ENCODE results near the gene ERG28. TPM values are rescaled to one million over a fixed set of nuclear protein-coding genes. Genes with fewer than 3 reads are reported as not detected.

Gene ERG28
- total and polyA plus RNA-seq, 10 of the 15 experiments (the other 5 are each of a cell fraction or from before 2014, with no cell fraction given): 15.2 to 67.0 (median 48.1) TPM

DNA sequence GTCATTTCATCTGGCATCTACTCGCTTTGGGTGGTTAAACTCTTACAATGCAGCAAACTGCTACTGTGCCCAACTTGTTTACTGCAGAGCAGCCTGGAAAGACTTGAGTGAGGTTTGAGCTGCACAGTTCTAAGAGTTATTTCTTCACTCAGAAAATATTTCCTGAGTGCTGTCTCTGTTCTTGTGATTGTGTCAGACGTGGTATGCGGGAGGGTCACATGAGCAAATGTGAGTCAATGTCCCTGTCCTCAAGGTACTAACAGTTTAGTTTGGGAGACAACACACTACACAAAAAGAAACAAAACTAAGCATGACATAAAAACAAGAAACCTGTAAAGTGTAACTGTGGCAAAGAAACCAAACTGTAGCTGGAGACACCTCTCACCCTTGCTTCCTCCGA, 49.8 kb downstream of the ERG28 start:
- intact Hi-C loops (cut with micrococcal nuclease; ENCODE audit: unreplicated experiment) (no loop called here), in situ Hi-C loops (cut with MboI) (no loop called here)
- Histone ChIP-seq H3K9ac (ENCODE audit: control insufficient read depth, insufficient read depth, low read length) (no peak overlapping the region), H3K36me3 (ENCODE audit: control insufficient read depth in 2 of 2, insufficient read depth in 2 of 2, low read length in 1 of 2) (no peaks in the 10 kb centered on the region), H3K79me2 (ENCODE audit: control insufficient read depth, insufficient read depth, low read length) (no peaks in the 10 kb centered on the region), H3K4me3 (no peak overlapping the region), H3K9me3 (replicated peaks; ENCODE audit: control insufficient read depth, insufficient read depth, low read length) (peaks cover 15% of the 10 kb centered on the region), H3K4me2 (ENCODE audit: control insufficient read depth, insufficient read depth) (no peak overlapping the region), H3K4me1 (ENCODE audit: control insufficient read depth, insufficient read depth, low read length) (no peaks in the 10 kb centered on the region), H4K20me1 (ENCODE audit: control insufficient read depth, insufficient read depth) (no peaks in the 10 kb centered on the region), H3K27me3 (replicated peaks in 1 of 2; ENCODE audit: control insufficient read depth in 2 of 2, insufficient read depth in 2 of 2, low read length in 1 of 2) (no peaks in the 10 kb centered on the region), H2AFZ (ENCODE audit: control insufficient read depth, low read depth, low read length) (no peak overlapping the region), H3K27ac (ENCODE audit: control insufficient read depth, insufficient read depth) (no peak overlapping the region)
- FAIRE-seq (no peak), DNase-seq (ENCODE audit: low read depth, low spot score) (no peak), ATAC-seq (no peak)
- CTCF ChIA-PET: interaction anchor here (1.4 to 2.4 kb wide), 3 partner anchors 12 to 44 kb away, joined by 6 to 9 read pairs (median 7); no protein-coding TSS in a partner anchor
- no peak for TF ChIP-seq SIN3A (IDR thresholded peaks at IDR 0.05; ENCODE audit: low read depth, low read length)
- TF ChIP-seq ELK1 (IDR thresholded peaks at IDR 0.05; ENCODE audit: low read depth, low read length): no peak
- no peak for TF ChIP-seq SMC3 (IDR thresholded peaks at IDR 0.05; ENCODE audit: borderline replicate concordance, low read length)
- TF ChIP-seq GABPA (IDR thresholded peaks at IDR 0.05; ENCODE audit: low read depth): no peak
- TF ChIP-seq, protein P1, sequence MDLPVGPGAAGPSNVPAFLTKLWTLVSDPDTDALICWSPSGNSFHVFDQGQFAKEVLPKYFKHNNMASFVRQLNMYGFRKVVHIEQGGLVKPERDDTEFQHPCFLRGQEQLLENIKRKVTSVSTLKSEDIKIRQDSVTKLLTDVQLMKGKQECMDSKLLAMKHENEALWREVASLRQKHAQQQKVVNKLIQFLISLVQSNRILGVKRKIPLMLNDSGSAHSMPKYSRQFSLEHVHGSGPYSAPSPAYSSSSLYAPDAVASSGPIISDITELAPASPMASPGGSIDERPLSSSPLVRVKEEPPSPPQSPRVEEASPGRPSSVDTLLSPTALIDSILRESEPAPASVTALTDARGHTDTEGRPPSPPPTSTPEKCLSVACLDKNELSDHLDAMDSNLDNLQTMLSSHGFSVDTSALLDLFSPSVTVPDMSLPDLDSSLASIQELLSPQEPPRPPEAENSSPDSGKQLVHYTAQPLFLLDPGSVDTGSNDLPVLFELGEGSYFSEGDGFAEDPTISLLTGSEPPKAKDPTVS (IDR thresholded peaks at IDR 0.05; ENCODE audit: low read depth, low read length): no peak
- no peak for TF ChIP-seq EGR1 (IDR thresholded peaks at IDR 0.05; ENCODE audit: borderline replicate concordance in 1 of 2, low read depth in 2 of 2, low read length in 2 of 2)
- TF ChIP-seq, protein P2, sequence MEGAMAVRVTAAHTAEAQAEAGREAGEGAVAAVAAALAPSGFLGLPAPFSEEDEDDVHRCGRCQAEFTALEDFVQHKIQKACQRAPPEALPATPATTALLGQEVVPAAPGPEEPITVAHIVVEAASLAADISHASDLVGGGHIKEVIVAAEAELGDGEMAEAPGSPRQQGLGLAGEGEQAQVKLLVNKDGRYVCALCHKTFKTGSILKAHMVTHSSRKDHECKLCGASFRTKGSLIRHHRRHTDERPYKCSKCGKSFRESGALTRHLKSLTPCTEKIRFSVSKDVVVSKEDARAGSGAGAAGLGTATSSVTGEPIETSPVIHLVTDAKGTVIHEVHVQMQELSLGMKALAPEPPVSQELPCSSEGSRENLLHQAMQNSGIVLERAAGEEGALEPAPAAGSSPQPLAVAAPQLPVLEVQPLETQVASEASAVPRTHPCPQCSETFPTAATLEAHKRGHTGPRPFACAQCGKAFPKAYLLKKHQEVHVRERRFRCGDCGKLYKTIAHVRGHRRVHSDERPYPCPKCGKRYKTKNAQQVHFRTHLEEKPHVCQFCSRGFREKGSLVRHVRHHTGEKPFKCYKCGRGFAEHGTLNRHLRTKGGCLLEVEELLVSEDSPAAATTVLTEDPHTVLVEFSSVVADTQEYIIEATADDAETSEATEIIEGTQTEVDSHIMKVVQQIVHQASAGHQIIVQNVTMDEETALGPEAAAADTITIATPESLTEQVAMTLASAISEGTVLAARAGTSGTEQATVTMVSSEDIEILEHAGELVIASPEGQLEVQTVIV (IDR thresholded peaks at IDR 0.05; ENCODE audit: borderline replicate concordance, partially characterized antibody): no peak
- TF ChIP-seq TAF1 (IDR thresholded peaks at IDR 0.05; ENCODE audit: borderline replicate concordance, low read depth, low read length): no peak
- no peak for TF ChIP-seq CHD2 (IDR thresholded peaks at IDR 0.05; ENCODE audit: borderline replicate concordance, low read depth, low read length)
- TF ChIP-seq, protein P3, sequence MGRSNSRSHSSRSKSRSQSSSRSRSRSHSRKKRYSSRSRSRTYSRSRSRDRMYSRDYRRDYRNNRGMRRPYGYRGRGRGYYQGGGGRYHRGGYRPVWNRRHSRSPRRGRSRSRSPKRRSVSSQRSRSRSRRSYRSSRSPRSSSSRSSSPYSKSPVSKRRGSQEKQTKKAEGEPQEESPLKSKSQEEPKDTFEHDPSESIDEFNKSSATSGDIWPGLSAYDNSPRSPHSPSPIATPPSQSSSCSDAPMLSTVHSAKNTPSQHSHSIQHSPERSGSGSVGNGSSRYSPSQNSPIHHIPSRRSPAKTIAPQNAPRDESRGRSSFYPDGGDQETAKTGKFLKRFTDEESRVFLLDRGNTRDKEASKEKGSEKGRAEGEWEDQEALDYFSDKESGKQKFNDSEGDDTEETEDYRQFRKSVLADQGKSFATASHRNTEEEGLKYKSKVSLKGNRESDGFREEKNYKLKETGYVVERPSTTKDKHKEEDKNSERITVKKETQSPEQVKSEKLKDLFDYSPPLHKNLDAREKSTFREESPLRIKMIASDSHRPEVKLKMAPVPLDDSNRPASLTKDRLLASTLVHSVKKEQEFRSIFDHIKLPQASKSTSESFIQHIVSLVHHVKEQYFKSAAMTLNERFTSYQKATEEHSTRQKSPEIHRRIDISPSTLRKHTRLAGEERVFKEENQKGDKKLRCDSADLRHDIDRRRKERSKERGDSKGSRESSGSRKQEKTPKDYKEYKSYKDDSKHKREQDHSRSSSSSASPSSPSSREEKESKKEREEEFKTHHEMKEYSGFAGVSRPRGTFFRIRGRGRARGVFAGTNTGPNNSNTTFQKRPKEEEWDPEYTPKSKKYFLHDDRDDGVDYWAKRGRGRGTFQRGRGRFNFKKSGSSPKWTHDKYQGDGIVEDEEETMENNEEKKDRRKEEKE (IDR thresholded peaks at IDR 0.05): no peak
- 82% methylated on average over 4 of the region's 4 CpGs for WGBS (ENCODE audit: insufficient coverage, insufficient replicate concordance, low lambda C conversion rate, missing lambda C conversion rate)
- POLR2A ChIA-PET: no interaction called here
- RAD21 ChIA-PET (ENCODE audit: unreplicated experiment): no interaction called here
- SMC1A ChIA-PET (ENCODE audit: uncharacterized antibody, unreplicated experiment): interaction anchor here (0.6 to 2.1 kb wide), 4 partner anchors 8 to 86 kb away, joined by 3 to 6 read pairs (median 3); no protein-coding TSS in a partner anchor
- BruUV-seq (replicated peaks): no TSS peak

Measured in GM12878 (cell line).